Activated T-cell treated with anti-CD3 and anti-CD28 coated beads for 48 hours (primary cell): Measurements from ENCODE around the gene ZCCHC14.
A peak's percentile ranks its signal among the peaks of the same experiment; 100 is the strongest.

ENCODE experiments used
- DNase-seq: peaks from one replicate; pipeline ENCODE4 v3.0.0-alpha.2; 2020; ENCODE audit warnings: low read depth

Gene ZCCHC14

DNA sequence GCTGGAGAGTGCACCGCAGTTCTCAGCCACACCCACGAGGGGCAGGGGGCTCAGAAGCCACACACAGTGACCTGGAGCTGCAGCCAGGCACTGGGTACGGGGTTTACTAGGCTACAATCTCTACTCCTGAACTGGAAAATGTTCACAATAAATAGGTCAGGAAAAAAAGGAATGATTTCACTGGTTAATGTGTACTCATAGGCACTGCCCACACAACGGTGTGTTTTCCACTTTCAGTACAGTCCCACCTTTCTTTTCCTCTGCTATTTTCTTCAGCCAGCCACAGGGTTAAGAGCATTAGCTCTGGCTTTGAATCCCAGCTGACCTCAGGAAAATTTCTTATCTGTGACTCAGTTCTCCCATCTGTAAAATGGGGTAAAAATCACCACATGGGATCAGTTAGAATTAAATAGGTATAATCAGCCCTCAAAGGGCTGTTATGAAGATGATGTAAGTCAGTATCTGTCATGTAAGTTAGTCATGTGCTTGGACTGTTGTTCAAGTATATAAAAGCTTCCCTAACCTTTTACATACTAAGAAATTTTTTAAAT is 35.7 kb downstream of the ZCCHC14 start:
- no peak for DNase-seq

DNA sequence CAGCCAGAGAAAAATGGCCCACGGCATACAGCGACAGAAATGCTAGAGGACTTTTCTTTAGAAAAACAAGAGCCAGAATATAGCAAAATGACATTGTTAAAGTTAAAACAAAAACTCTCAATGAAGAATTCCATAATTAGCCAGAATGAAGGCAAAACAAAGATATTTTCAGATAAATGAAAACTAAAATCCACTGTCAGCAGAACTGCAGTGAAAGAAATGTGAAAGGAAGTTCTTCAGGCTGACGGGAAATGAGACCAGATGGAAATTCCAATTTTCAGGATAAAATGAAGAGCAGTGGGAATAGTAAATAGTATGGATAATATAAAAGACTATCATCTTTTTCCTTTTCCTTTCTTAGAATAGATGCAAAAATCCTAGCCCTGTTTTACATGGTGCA is 38.4 kb downstream of the ZCCHC14 start:
- DNase-seq: no peak

GRCh38 chr16:87453326-87453725 is 39.5 kb downstream of the ZCCHC14 start:
- no peak for DNase-seq

GRCh38 chr16:87451563-87452210 is 41.1 kb downstream of the ZCCHC14 start:
- DNase-seq: no peak

DNA sequence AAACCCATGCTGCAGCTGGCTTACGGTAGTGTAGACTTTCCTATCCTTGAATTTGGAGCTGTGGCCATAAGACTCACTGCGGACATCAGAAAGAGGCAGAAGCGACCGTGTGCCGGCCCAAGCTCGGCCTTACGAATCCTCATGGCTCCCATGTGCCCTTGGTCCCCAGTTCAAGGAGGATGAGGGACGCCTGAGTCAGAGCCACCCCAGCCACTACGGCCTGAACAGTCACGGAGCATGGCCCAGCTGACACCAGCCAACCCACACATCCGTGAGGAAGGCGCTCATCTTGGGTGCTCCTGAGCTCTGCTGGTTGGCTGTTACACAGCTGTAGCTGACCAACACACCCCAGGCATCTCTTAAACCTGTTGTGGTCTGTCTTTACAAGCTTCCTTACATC is 44.0 kb downstream of the ZCCHC14 start:
- DNase-seq: no peak

GRCh38 chr16:87447323-87447722 is 45.5 kb downstream of the ZCCHC14 start:
- DNase-seq: no peak

GRCh38 chr16:87446479-87446878 is 46.3 kb downstream of the ZCCHC14 start:
- DNase-seq: no peak

DNA sequence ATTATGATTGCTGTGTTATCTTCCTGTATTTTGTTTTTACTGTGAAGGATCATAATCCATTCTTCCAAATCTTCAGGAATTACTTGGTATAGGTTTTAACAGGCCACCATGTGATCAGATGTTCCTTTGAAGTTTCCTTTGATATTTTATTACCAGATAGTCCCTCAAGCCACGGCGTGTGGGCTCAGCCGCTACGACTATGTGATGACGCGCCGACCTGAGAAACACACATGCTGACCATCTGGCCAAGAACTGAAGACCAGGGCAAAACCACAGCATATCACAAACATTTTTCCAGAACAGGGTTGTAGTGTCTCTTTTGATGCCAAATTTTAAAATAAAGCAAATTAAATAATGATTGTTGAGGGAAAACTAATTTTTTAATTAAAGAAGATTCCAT is 47.3 kb downstream of the ZCCHC14 start:
- no peak for DNase-seq

- no peak for DNase-seq
Measured at GRCh38 chr16:87443964-87444363, 48.9 kb downstream of the ZCCHC14 start.

DNA sequence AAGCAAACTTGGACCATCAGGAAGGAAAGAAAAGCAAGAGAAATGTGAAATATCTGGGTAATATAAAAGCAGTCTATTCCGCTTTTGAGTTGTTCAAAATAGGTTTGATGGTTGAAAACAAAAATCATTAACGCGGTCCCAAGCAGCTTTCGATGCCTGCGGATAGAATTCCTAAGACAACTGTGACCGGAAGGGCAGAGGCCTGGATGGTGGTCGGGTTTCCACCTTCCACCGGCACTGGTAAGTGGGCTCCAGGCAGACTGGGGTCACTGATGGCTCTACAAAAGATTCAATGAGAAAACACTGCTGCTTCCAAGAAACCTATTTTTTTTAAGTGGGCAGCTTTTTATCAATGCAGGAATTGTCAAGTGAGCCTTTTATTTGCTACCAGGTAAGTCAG is 49.8 kb downstream of the ZCCHC14 start:
- no peak for DNase-seq

- DNase-seq: no peak
Measured at GRCh38 chr16:87442581-87442966, 50.2 kb downstream of the ZCCHC14 start.

GRCh38 chr16:87441886-87442580 is 50.8 kb downstream of the ZCCHC14 start:
- no peak for DNase-seq

- no peak for DNase-seq
Measured at GRCh38 chr16:87439926-87440325, 52.9 kb downstream of the ZCCHC14 start.

- no peak for DNase-seq
Measured at GRCh38 chr16:87438611-87438985, 54.2 kb downstream of the ZCCHC14 start.

GRCh38 chr16:87437911-87438610 is 54.8 kb downstream of the ZCCHC14 start:
- no peak for DNase-seq

DNA sequence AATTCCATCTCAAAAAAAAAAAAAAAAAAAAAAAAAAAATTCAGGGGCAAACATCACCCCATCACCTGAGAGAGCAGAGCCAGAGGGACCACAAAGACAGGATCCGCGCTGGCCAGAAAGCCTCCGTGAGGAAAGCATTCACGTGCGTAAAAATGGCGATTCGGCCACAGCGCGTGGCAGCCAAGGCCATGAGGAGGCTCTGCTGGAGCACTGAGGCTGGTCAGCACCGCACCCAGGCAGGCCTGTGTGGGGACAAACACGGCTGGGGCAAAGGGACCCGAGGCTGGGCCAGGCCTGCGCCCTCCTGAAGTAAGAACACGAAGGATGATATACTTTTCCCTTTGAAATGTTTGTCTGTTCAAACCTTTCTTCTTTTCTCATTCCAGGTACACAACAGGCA is 55.5 kb downstream of the ZCCHC14 start:
- no peak for DNase-seq

- DNase-seq: peak; percentile 33
Measured at GRCh38 chr16:87436225-87437172, 56.3 kb downstream of the ZCCHC14 start.

GRCh38 chr16:87435372-87436224 is 57.2 kb downstream of the ZCCHC14 start:
- no peak for DNase-seq

DNA sequence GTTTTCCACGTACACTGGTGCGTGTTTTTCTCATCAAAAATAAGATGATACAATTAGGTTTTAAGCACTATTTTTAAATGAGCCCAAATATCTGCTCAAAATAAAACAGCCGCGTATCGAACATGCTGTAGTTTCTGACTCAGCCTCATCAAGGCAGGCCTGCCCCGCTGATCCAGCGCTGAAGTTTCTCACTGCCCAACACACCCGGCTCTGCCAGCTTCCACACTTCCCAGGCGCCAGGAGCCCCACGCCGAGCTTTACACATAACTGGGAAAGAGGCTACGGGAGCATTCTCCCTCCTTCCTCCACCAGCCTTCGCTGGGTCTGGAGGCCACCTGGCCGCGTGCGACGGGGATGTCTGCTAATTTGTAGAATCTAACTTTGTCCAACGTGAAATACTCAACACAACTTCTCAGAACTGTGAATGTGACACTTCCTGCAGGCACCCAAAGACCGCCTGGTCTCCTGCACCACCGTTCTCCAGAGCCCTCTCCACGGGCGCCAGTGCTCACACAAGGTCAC is 58.6 kb downstream of the ZCCHC14 start:
- no peak for DNase-seq

DNA sequence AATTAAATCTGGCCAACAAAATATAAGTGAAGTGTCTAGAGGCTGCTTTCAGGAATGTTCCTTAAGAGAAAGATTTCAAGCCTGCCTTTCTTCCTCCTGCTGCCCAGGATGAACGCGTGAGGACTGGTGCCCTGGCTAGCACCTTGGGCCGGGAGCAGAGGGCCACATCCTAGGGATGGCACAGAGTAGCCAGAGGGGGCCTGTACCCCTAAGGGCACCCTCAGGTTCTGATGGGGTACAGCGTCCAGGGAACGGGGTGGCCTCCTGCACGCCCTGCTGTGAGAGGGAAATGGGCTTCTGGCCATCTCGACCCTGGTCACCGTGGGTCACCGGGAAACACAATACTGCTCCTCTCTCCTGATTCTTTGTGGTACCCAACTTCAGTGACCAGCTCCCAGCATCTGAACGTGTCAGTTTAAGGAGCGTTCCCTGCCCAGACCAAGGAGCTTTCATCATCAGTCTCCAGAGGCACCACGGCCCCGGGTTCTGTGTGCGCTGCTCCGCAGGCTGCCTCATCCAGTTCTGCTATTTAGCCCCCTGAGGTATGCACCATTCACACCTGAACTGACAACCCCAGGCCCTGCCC is 60.4 kb downstream of the ZCCHC14 start:
- DNase-seq: no peak
